ENCODE measurements around the gene SNX20. TPM values are rescaled to one million over a fixed set of nuclear protein-coding genes. Genes with fewer than 3 reads are reported as not detected.

The SNX20 gene
- total RNA-seq, 1 donor from 2014 or later = 34.9 TPM

DNA sequence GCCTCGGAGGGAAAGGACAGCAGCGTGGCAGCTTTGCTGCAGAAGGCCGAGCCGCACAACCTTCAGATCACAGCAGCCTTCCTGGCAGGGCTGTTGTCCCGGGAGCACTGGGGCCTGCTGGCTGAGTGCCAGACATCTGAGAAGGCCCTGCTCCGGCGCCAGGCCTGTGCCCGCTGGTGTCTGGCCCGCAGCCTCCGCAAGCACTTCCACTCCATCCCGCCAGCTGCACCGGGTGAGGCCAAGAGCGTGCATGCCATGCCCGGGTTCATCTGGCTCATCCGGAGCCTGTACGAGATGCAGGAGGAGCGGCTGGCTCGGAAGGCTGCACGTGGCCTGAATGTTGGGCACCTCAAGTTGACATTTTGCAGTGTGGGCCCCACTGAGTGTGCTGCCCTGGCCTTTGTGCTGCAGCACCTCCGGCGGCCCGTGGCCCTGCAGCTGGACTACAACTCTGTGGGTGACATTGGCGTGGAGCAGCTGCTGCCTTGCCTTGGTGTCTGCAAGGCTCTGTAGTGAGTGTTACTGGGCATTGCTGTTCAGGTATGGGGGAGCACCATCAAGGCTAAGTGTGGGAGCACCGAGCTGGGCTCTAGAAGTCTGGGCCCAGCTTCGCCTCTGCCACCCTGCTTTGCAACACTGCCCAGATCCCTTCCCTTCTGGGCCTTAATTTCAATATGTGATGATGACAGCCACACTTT lies 30.9 kb upstream of the SNX20 start:
- Mint-ChIP-seq H3K4me1 (peaks cover 41% of the 10 kb centered on the region), H3K36me3 (ENCODE audit: low read depth) (peaks cover 26% of the 10 kb centered on the region), H3K27ac (no peak overlapping the region), H3K9me3 (peaks cover 11% of the 10 kb centered on the region), H3K27me3 (no peaks in the 10 kb centered on the region), H3K4me3 (no peak overlapping the region)
- intact Hi-C loops (cut with micrococcal nuclease) = no loop called here
- DNase-seq = no peak

- Mint-ChIP-seq H3K27ac (no peak overlapping the region), H3K9me3 (peaks cover 11% of the 10 kb centered on the region), H3K4me1 (peaks cover 42% of the 10 kb centered on the region), H3K36me3 (ENCODE audit: low read depth) (peaks cover 26% of the 10 kb centered on the region), H3K4me3 (no peak overlapping the region), H3K27me3 (no peaks in the 10 kb centered on the region)
- intact Hi-C loops (cut with micrococcal nuclease) = no loop called here
- DNase-seq = no peak
Observed at GRCh38 chr16:50711040-50711439, 29.9 kb upstream of the SNX20 start.

- peaks cover 35% of the 10 kb centered on the region for H3K36me3 Mint-ChIP-seq (ENCODE audit: low read depth)
Observed at GRCh38 chr16:50709980-50710379, 28.9 kb upstream of the SNX20 start.

GRCh38 chr16:50709061-50709684 lies 28.1 kb upstream of the SNX20 start:
- no peak for DNase-seq
- peak overlapping the region; percentile 76 for H3K27ac Mint-ChIP-seq
- no peaks in the 10 kb centered on the region for H3K27me3 Mint-ChIP-seq
- peaks cover 19% of the 10 kb centered on the region for H3K9me3 Mint-ChIP-seq
- peaks cover 48% of the 10 kb centered on the region for H3K4me1 Mint-ChIP-seq
- H3K36me3 Mint-ChIP-seq (ENCODE audit: low read depth) = peaks cover 40% of the 10 kb centered on the region
- peak overlapping the region; percentile 46 for H3K4me3 Mint-ChIP-seq
- intact Hi-C loops (cut with micrococcal nuclease) = loop anchor here (2.0 kb wide), 1 partner anchor 32 kb away; no protein-coding TSS in a partner anchor

More at GRCh38 chr16:50709980-50710379, 28.9 kb upstream of the SNX20 start:
- Mint-ChIP-seq H3K4me1 (peaks cover 49% of the 10 kb centered on the region), H3K4me3 (peak overlapping the region; percentile 14), H3K9me3 (peaks cover 15% of the 10 kb centered on the region), H3K27me3 (no peaks in the 10 kb centered on the region), H3K27ac (peak overlapping the region; percentile 72)
- intact Hi-C loops (cut with micrococcal nuclease) = loop anchor here (2.0 kb wide), 1 partner anchor 31 kb away; no protein-coding TSS in a partner anchor
- DNase-seq = no peak

DNA sequence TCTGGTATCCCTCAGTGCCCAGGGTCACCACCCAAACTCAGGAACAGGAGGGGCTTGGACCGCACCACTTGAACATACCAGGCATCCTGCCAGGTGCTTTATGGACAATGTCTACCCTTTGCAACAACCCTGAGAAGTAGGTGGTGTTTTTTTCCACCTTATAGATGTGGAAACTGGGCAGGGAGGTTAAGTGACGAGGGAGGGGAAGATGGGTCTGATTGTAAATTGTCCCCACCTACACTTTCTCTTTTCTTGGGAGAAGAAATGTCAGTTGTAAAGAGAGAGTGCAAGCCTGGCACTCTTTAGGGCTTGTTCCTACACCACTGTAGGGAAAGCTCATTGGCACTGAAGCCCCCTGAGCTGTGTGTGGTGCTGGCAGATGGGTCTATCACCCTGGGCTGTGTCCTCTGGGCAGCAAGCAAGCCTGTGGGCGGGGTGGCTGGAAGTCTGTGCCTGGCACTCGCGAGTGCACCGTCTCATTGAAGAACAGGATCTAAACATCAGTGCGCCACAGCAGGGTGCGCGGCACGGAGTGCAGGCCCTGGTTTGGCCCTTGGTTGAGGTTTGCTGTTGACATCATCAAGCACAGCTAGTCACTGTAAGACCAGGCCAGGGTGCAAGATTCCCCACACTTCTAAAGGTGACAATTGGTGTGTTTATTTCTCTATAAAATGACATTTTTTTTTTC lies 27.4 kb upstream of the SNX20 start:
- Mint-ChIP-seq H3K27me3 (no peaks in the 10 kb centered on the region), H3K4me1 (peaks cover 47% of the 10 kb centered on the region), H3K27ac (peak overlapping the region; percentile 76), H3K9me3 (peaks cover 25% of the 10 kb centered on the region), H3K4me3 (peak overlapping the region; percentile 46), H3K36me3 (ENCODE audit: low read depth) (peaks cover 47% of the 10 kb centered on the region)
- intact Hi-C loops (cut with micrococcal nuclease) = loop anchor here (1.0 to 2.0 kb wide), 2 partner anchors 10 to 32 kb away; no protein-coding TSS in a partner anchor
- no peak for DNase-seq

DNA sequence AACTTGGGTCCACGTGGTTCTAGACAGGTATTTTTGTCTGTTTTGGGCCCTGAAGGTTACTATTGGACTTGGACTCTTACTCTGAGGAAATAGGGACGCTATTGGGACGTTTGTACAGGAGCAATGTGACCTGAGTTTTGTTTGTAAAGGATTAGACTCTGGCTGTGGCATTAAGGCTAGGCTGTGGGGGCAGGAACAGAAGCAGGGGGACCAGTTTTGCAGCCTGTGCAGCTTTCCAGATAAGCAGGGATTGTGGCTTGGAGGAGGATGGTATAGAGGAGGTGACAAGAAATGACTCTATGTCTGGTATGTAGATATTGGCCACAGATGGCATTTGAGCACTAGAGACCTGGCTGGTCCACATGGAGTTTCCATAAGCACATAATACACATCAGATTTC lies 25.1 kb upstream of the SNX20 start:
- intact Hi-C loops (cut with micrococcal nuclease) = no loop called here
- Mint-ChIP-seq H3K9me3 (peaks cover 30% of the 10 kb centered on the region), H3K4me3 (no peak overlapping the region), H3K27ac (no peak overlapping the region), H3K36me3 (ENCODE audit: low read depth) (peaks cover 55% of the 10 kb centered on the region), H3K4me1 (peaks cover 46% of the 10 kb centered on the region), H3K27me3 (no peaks in the 10 kb centered on the region)
- DNase-seq = no peak

- Mint-ChIP-seq H3K27me3 (no peaks in the 10 kb centered on the region), H3K9me3 (peaks cover 32% of the 10 kb centered on the region), H3K4me3 (no peak overlapping the region), H3K36me3 (ENCODE audit: low read depth) (peaks cover 60% of the 10 kb centered on the region), H3K4me1 (peaks cover 48% of the 10 kb centered on the region), H3K27ac (no peak overlapping the region)
- intact Hi-C loops (cut with micrococcal nuclease) = no loop called here
- DNase-seq = no peak
Observed at GRCh38 chr16:50705436-50706110, 24.5 kb upstream of the SNX20 start.

- no peak for DNase-seq
- no peaks in the 10 kb centered on the region for H3K27me3 Mint-ChIP-seq
- intact Hi-C loops (cut with micrococcal nuclease) = no loop called here
- peaks cover 51% of the 10 kb centered on the region for H3K4me1 Mint-ChIP-seq
- H3K4me3 Mint-ChIP-seq = no peak overlapping the region
- H3K27ac Mint-ChIP-seq = no peak overlapping the region
- H3K9me3 Mint-ChIP-seq = peaks cover 31% of the 10 kb centered on the region
- peaks cover 65% of the 10 kb centered on the region for H3K36me3 Mint-ChIP-seq (ENCODE audit: low read depth)
Observed at GRCh38 chr16:50704245-50704644, 23.1 kb upstream of the SNX20 start.

DNA sequence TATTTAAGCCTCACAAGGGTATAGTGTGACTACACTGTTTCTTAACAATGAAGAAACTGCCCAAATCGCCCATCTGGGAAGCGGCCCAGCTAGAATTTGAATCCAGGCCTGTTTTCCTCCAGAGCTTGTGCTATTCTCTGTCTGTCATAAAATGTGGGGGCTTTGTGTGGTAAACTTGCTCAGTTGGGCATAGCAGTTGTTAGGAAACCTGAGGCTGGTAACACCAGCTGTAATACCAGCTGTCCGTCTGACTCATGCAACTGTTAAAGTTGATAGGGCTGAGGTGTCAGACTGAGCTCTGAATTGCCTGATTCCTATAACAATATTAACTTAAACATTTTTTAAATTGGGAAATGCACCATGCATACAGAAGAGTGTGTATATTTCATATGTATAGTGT lies 21.6 kb upstream of the SNX20 start:
- H3K27ac Mint-ChIP-seq = no peak overlapping the region
- peaks cover 23% of the 10 kb centered on the region for H3K9me3 Mint-ChIP-seq
- intact Hi-C loops (cut with micrococcal nuclease) = no loop called here
- H3K4me1 Mint-ChIP-seq = peaks cover 51% of the 10 kb centered on the region
- H3K36me3 Mint-ChIP-seq (ENCODE audit: low read depth) = peaks cover 54% of the 10 kb centered on the region
- no peaks in the 10 kb centered on the region for H3K27me3 Mint-ChIP-seq
- no peak for DNase-seq
- no peak overlapping the region for H3K4me3 Mint-ChIP-seq

- intact Hi-C loops (cut with micrococcal nuclease) = no loop called here
- no peak for DNase-seq
- peaks cover 34% of the 10 kb centered on the region for H3K36me3 Mint-ChIP-seq (ENCODE audit: low read depth)
- H3K4me3 Mint-ChIP-seq = peak overlapping the region; percentile 26
- peaks cover 53% of the 10 kb centered on the region for H3K4me1 Mint-ChIP-seq
- H3K27ac Mint-ChIP-seq = peak overlapping the region; percentile 84
- H3K27me3 Mint-ChIP-seq = peaks cover 2% of the 10 kb centered on the region
- H3K9me3 Mint-ChIP-seq = peaks cover 19% of the 10 kb centered on the region
Observed at GRCh38 chr16:50699326-50700159, 18.4 kb upstream of the SNX20 start.

- H3K27me3 Mint-ChIP-seq = peaks cover 2% of the 10 kb centered on the region
- peak; percentile 72 for DNase-seq
- peaks cover 11% of the 10 kb centered on the region for H3K9me3 Mint-ChIP-seq
- intact Hi-C loops (cut with micrococcal nuclease) = loop anchor here (1.0 kb wide), 3 partner anchors 10 to 43 kb away; no protein-coding TSS in a partner anchor
- peak overlapping the region; percentile 84 for H3K27ac Mint-ChIP-seq
- H3K36me3 Mint-ChIP-seq (ENCODE audit: low read depth) = peaks cover 23% of the 10 kb centered on the region
- H3K4me3 Mint-ChIP-seq = peak overlapping the region; percentile 69
- H3K4me1 Mint-ChIP-seq = peaks cover 62% of the 10 kb centered on the region
Observed at GRCh38 chr16:50697881-50698767, 17.0 kb upstream of the SNX20 start.

DNA sequence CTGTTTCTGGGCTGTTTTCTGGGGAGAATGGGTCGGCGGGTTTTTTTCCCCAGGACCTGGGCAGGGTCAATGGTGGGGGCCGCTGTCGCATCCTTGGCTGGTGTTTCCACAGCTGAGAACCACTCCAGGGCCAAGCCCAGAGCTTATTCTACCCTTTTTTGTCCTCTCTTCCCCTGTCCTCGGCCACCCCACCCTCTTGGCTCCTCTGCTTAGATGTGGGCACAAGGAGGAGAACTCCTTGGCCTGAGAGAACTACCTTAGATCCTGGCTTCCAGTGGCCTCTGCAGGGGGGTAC lies 16.3 kb upstream of the SNX20 start:
- peaks cover 20% of the 10 kb centered on the region for H3K36me3 Mint-ChIP-seq (ENCODE audit: low read depth)
- intact Hi-C loops (cut with micrococcal nuclease) = no loop called here
- H3K4me3 Mint-ChIP-seq = peak overlapping the region; percentile 69
- peak overlapping the region; percentile 84 for H3K27ac Mint-ChIP-seq
- H3K4me1 Mint-ChIP-seq = peaks cover 68% of the 10 kb centered on the region
- no peak for DNase-seq
- H3K27me3 Mint-ChIP-seq = peaks cover 4% of the 10 kb centered on the region
- H3K9me3 Mint-ChIP-seq = peaks cover 11% of the 10 kb centered on the region

Data from activated CD4-positive, alpha-beta T cell treated with anti-CD3 and anti-CD28 coated beads, Interleukin-2, amount 10 ng/mL, durations not matched to agents 24 days and 14 days (primary cell).